ENCODE results near the gene RAMP2. TPM values are rescaled to one million over a fixed set of nuclear protein-coding genes. Genes with fewer than 3 reads are reported as not detected.

Gene RAMP2
- total and polyA plus RNA-seq, 2 of the 13 experiments (the other 11 are each of a cell fraction or from before 2014, with no cell fraction given), result 1.4 to 5.2 TPM

- Histone ChIP-seq H3K79me2 (ENCODE audit: insufficient read depth, low read length) (peaks cover 4% of the 10 kb centered on the region), H3K36me3 (replicated peaks in 1 of 2; ENCODE audit: control insufficient read depth in 1 of 2, insufficient read depth in 2 of 2, low read length in 2 of 2) (peaks cover 5 to 12% of the 10 kb centered on the region in 2 experiments), H3K27ac (ENCODE audit: extremely low read length, insufficient read depth, low read length) (peak overlapping the region; percentile 58), H2AFZ (ENCODE audit: low read length) (no peak overlapping the region), H3K4me1 (ENCODE audit: insufficient read depth, low read length) (peaks cover 59% of the 10 kb centered on the region), H3K4me2 (ENCODE audit: low read depth, low read length) (0 out of 2 replicates have a peak overlapping the region, but pooled peaks have one; percentile 24), H3K9ac (ENCODE audit: insufficient read depth, low read depth, low read length) (no peak overlapping the region; the same call in 1 of the 2 replicates), H3K27me3 (ENCODE audit: control insufficient read depth in 1 of 2, insufficient read depth in 2 of 2, low read length in 2 of 2) (no peaks in the 10 kb centered on the region), H3K4me3 (replicated peaks in 1 of 3; ENCODE audit: insufficient read depth in 1 of 3, low read depth in 2 of 3, low read length in 3 of 3) (no peak overlapping the region), H4K20me1 (ENCODE audit: insufficient read depth, low read length) (no peaks in the 10 kb centered on the region), H3K9me3 (ENCODE audit: low read length) (no peaks in the 10 kb centered on the region)
- FAIRE-seq, result no peak
- CTCF ChIA-PET (ENCODE audit: low intra/inter-chr PET ratio, low total read pairs), result no interaction called here
- intact Hi-C loops (cut with micrococcal nuclease; ENCODE audit: unreplicated experiment), result no loop called here
- WGBS (ENCODE audit: low lambda C conversion rate), result 7% methylated on average over 2 of the region's 2 CpGs
- ATAC-seq, result peak; percentile 63
- in situ Hi-C loops (cut with HindIII; ENCODE audit: extremely low pct_ligation_motif_present, low pct_unique_long_range_greater_than_20kb), result no loop called here
- DNase-seq (ENCODE audit: low spot score), result peak; percentile 73
- POLR2A ChIA-PET, result interaction anchor here (0.7 to 12.5 kb wide), 8 partner anchors 11 to 46 kb away, joined by 3 to 278 read pairs (median 4); partner anchors contain the start of genes PSME3, VPS25 and WNK4
- no TSS peak for BruUV-seq (replicated peaks)
- TF ChIP-seq DRAP1 (CRISPR knock-in tag; IDR thresholded peaks at IDR 0.05), result no peak
- TF ChIP-seq RBFOX2 (IDR thresholded peaks at IDR 0.05; ENCODE audit: low read depth, low read length), result no peak
- TF ChIP-seq ZNF142 (CRISPR knock-in tag; IDR thresholded peaks at IDR 0.05), result no peak
- TF ChIP-seq ZNF138 (CRISPR knock-in tag; IDR thresholded peaks at IDR 0.05; ENCODE audit: low read depth), result no peak
- peak; percentile 33; the same call in 1 of the 2 replicates for TF ChIP-seq HDAC2 (CRISPR knock-in tag; IDR thresholded peaks at IDR 0.05)
- no peak for TF ChIP-seq KDM4B (CRISPR knock-in tag; IDR thresholded peaks at IDR 0.05)
- TF ChIP-seq ZNF446 (CRISPR knock-in tag; IDR thresholded peaks at IDR 0.05), result no peak
- TF ChIP-seq ARNT (IDR thresholded peaks at IDR 0.05), result no peak
- TF ChIP-seq MYPOP (CRISPR knock-in tag; IDR thresholded peaks at IDR 0.05), result no peak
- TF ChIP-seq SSRP1 (CRISPR knock-in tag; IDR thresholded peaks at IDR 0.05), result no peak
- TF ChIP-seq CREB1 (IDR thresholded peaks at IDR 0.05), result no peak
- TF ChIP-seq CREB1 (CRISPR knock-in tag; IDR thresholded peaks at IDR 0.05), result peak; percentile 43
- TF ChIP-seq HNF1A (IDR thresholded peaks at IDR 0.05; ENCODE audit: low read depth), result 0 out of 2 replicates have a peak, but pooled peaks have one; percentile 20
- no peak for TF ChIP-seq HNF1A (CRISPR knock-in tag; IDR thresholded peaks at IDR 0.05; ENCODE audit: borderline replicate concordance)
- no peak for TF ChIP-seq PHF5A (CRISPR knock-in tag; IDR thresholded peaks at IDR 0.05; ENCODE audit: low read depth, unreplicated experiment)
Measured at GRCh38 chr17:42791948-42792347, 30.9 kb downstream of the RAMP2 start.
